Stomach (tissue), 9 donors: ENCODE results near the gene SENP2. TPM values are rescaled to one million over a fixed set of nuclear protein-coding genes. Genes with fewer than 3 reads are reported as not detected.
A peak's percentile ranks its signal among the peaks of the same experiment; 100 is the strongest.
"Not testable (repeated sequence)": the region's sequence is repeated elsewhere in the genome, so short reads cannot be mapped to it uniquely, and the experiment has no call there.

Experiments
- DNase-seq, 2 donors: peaks; one replicate each; pipeline versions ENCODE4 v3.0.0 to v3.0.0-alpha.2; 2013 to 2019
- H3K27ac ChIP-seq, 5 donors: fragments of 200-600 bp in 4 of 5; sonication (generic) in 4 of 5; one replicate each; pipeline ENCODE4 v1.5.1; 2013 to 2019; ENCODE audit warnings: mild to moderate bottlenecking in 1 of 5, moderate library complexity in 1 of 5
- H3K27me3 ChIP-seq, 3 donors: fragments of 200-600 bp; sonication (generic); one replicate each; pipeline ENCODE4 v1.5.1; 2017 to 2019; ENCODE audit warnings: mixed run types in 1 of 3
- H3K36me3 ChIP-seq, 4 donors: fragments of 200-600 bp; sonication (generic); 1 replicate in 3 of 4; 2 replicates in 1 of 4; pipeline ENCODE4 v1.5.1; 2016 to 2019
- H3K4me1 ChIP-seq, 4 donors: fragments of 200-600 bp; sonication (generic); one replicate each; pipeline ENCODE4 v1.5.1; 2016 to 2019
- H3K4me3 ChIP-seq, 4 donors: fragments of 200-600 bp; sonication (generic) in 3 of 4; one replicate each; pipeline ENCODE4 v1.5.1; 2016 to 2019; ENCODE audit warnings: mild to moderate bottlenecking in 1 of 4
- H3K9me3 ChIP-seq, 4 donors: fragments of 200-600 bp; sonication (generic); one replicate each; pipeline ENCODE4 v1.5.1; 2016 to 2019
- EP300 ChIP-seq: sonication (generic); formaldehyde crosslinking; IDR thresholded peaks from one replicate; pipeline ENCODE4 v1.6.1; 2017; ENCODE audit warnings: antibody characterized with exemption
- POLR2A ChIP-seq, 4 donors: fragments of 450-650 bp; IDR thresholded peaks; one replicate each; pipeline ENCODE4 v1.6.1; 2016; ENCODE audit warnings: antibody characterized with exemption in 4 of 4, control low read depth in 2 of 4, mild to moderate bottlenecking in 1 of 4, moderate library complexity in 1 of 4
- POLR2AphosphoS5 ChIP-seq, 3 donors: sonication (generic); formaldehyde crosslinking; IDR thresholded peaks; one replicate each; pipeline ENCODE4 v1.6.1; 2016; ENCODE audit warnings: antibody characterized with exemption in 3 of 3
- WGBS, 5 donors: extraction: QIAGEN DNeasy Blood & Tissue Kit in 3 of 5; methylation state at CpG; one replicate each; pipeline versions ENCODE4 v1.1.5 to v1.1.7; 2013 to 2018; 5-methylcytosine and 5-hydroxymethylcytosine counted together
- intact Hi-C: fragments of 100-400 bp; cut with DNase I; formaldehyde crosslinking; loops from one replicate; pipeline ENCODE4 v1.15.1; 2023; ENCODE audit warnings: low total_unique reads
- polyA plus RNA-seq, 3 donors: library from polyadenylated mRNA; stranded (reverse); fragments of 200-250 nt; gene quantifications; one replicate each; pipeline ENCODE4 v1.2.3, GENCODE V29; 2013
- total RNA-seq, 5 donors: library from RNA; depleted of rRNA; stranded (reverse); fragments of >200 nt; gene quantifications; one replicate each; pipeline versions ENCODE4 v1.1.0 to v1.2.3, GENCODE V29; 2014 to 2016
- TF ChIP-seq, protein P1 (sequence below), 7 experiments: fragments of 450-650 bp in 4 of 7; fragments of 200-600 bp in 3 of 7; sonication (generic) in 3 of 7; IDR thresholded peaks; one replicate each; pipeline ENCODE4 v1.5.1; 2016 to 2019; ENCODE audit warnings: antibody characterized with exemption in 7 of 7, control low read depth in 2 of 7, mild to moderate bottlenecking in 1 of 7
- donor health status: healthy with polysubstance abuse.
- donor health status: Bipolar disorder and iron deficiency.
- donor health status: healthy.

Gene SENP2
- total and polyA plus RNA-seq, 8 donors, result 2.3 to 146 (median 16.5) TPM

DNA sequence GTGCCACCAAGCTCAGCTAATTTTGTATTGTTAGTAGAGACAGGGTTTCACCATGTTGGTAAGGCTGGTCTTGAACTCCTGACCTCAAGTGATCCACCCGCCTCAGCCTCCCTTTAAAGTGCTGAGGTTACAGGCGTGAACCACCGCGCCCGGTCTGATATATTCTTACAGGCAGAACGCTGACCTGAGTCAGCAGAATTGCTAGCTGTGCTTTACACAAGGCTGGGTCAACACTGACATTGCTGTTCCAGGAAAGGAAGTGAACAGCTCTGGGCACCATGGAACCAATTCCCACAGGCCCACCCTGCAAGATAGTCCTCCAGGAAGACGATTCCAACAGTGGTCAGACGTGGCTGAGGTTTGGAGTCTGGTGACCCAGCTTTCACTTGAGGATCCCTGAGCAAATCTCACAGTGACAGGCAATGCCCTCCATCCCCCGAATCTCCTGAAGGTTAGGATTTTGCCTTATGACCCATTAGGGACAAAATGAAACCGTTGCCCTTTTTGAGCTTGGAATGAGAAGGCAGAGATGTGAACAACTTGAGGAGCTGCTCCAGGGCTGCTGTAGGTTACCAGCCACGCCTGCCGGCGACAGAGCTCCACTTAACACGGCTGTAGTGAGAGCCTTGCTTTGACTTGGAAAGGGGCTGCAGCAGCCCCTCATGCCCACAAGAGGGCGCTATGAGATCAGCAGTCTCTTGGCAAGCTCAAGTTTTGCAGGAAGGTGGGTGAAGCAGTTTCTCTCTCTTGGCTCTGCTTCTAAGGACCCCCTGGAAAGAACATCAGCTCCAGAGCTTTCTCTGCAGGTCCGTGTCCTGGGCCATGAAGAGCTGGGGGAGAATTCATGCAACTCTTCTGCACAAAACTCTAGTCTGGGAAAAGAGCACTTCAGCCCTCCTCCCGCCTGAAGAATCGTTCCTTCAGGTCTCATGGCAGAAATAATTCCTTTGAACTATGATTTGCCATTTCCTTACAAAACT is 74.1 kb downstream of the SENP2 start:
- Histone ChIP-seq H3K4me3 (peak overlapping the region in 1 of 4 donors; percentile 9), H3K27me3 (no peaks in the 10 kb centered on the region), H3K36me3 (peaks cover 0 to 30% (median 0%) of the 10 kb centered on the region in 4 donors), H3K4me1 (peaks cover 0 to 46% (median 18%) of the 10 kb centered on the region in 4 donors), H3K27ac (peak overlapping the region in 4 of 5 donors; percentile 2 to 80 (median 46)), H3K9me3 (no peaks in the 10 kb centered on the region)
- WGBS, 5 donors, result 30 to 41% (median 40%) methylated on average over 13 to 18 of the region's 18 CpGs
- DNase-seq, result peak; percentile 82 to 91
- intact Hi-C loops, result no loop called here
- TF ChIP-seq EP300 (no peak), POLR2A (IDR thresholded peaks at IDR 0.05) (no peak), POLR2AphosphoS5 (IDR thresholded peaks at IDR 0.05) (peak in 1 of 3 donors; percentile 51)
- TF ChIP-seq, protein P1, sequence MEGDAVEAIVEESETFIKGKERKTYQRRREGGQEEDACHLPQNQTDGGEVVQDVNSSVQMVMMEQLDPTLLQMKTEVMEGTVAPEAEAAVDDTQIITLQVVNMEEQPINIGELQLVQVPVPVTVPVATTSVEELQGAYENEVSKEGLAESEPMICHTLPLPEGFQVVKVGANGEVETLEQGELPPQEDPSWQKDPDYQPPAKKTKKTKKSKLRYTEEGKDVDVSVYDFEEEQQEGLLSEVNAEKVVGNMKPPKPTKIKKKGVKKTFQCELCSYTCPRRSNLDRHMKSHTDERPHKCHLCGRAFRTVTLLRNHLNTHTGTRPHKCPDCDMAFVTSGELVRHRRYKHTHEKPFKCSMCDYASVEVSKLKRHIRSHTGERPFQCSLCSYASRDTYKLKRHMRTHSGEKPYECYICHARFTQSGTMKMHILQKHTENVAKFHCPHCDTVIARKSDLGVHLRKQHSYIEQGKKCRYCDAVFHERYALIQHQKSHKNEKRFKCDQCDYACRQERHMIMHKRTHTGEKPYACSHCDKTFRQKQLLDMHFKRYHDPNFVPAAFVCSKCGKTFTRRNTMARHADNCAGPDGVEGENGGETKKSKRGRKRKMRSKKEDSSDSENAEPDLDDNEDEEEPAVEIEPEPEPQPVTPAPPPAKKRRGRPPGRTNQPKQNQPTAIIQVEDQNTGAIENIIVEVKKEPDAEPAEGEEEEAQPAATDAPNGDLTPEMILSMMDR (IDR thresholded peaks at IDR 0.05), result peak in 5 of 7 experiments; percentile 79 to 97 (median 93)

DNA sequence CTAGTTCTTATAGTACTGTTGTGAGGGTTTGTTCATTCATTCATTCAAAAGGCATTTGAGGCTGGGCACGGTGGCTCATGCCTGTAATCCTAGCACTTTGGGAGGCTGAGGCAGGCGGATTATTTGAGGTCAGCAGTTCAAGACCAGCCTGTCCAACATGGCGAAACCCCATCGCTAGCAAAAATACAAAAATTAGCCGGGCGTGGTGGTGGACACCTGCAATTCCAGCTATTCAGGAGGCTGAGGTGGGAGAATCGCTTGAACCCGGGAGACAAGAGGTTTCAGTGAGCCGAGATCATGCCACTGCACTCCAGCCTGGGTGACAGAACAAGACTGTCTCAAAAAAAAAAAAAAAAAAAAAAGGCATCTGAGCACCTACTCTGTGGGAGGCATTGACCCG is 75.2 kb downstream of the SENP2 start:
- WGBS, 5 donors, result 88 to 93% (median 92%) methylated on average over 10 of the region's 10 CpGs
- H3K27ac ChIP-seq, H3K9me3 ChIP-seq, H3K27me3 ChIP-seq, intact Hi-C loops, DNase-seq, H3K4me3 ChIP-seq: not testable (repeated sequence)
- H3K36me3 ChIP-seq, result peaks cover 0 to 22% (median 0%) of the 10 kb centered on the region in 4 donors
- peaks cover 0 to 39% (median 15%) of the 10 kb centered on the region in 4 donors for H3K4me1 ChIP-seq

DNA sequence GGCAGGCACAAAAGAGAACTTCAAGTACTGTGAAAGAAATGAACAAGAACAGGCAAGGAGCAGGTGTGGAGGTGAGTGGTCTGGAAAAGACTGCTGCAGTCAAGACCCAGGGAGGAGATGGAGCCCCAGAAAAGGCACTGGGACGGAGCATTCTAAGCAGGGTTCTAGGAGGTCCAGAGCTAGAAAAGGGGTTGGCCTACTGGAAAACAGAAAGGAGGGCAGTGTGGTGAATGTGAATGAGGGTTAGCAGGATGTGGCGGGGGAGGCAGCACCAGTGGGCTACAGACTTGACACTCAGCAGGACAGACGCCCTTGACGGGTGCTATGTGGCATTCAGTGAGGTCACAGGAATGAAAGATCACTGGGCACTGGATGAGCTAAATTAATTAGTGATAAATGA is 75.7 kb downstream of the SENP2 start:
- 82 to 91% (median 88%) methylated on average over 4 of the region's 4 CpGs for WGBS, 5 donors
- Histone ChIP-seq H3K27ac (no peak overlapping the region), H3K9me3 (no peaks in the 10 kb centered on the region), H3K36me3 (peaks cover 0 to 18% (median 0%) of the 10 kb centered on the region in 4 donors), H3K4me1 (peaks cover 0 to 35% (median 15%) of the 10 kb centered on the region in 4 donors), H3K27me3 (no peaks in the 10 kb centered on the region), H3K4me3 (no peak overlapping the region)
- intact Hi-C loops, result no loop called here
- DNase-seq, result no peak
- TF ChIP-seq EP300 (no peak), POLR2AphosphoS5 (IDR thresholded peaks at IDR 0.05) (no peak), POLR2A (IDR thresholded peaks at IDR 0.05) (no peak)
- TF ChIP-seq, protein P1 (IDR thresholded peaks at IDR 0.05), result no peak

DNA sequence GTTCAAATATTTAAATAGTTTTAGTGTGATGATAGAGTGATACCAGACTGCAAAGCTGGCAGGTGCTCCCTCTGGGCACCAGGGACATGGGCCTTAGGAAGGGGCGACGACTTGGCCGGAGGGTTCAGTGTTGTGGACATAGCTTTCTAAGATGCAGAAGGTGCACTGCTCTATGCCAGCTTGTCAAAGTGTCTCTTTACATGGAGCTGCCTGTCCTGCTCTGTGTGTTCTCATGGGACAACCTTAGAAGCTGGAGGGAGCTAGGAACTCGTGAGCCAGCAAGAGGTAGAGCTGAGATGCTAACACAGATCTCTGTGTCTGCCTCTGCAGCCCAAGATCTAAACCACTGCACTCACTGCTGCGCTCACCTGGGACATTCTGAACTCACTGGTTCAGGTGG is 77.8 kb downstream of the SENP2 start:
- no peak overlapping the region for H3K4me3 ChIP-seq
- WGBS, 5 donors, result 90 to 96% (median 92%) methylated on average over 5 of the region's 5 CpGs
- no peaks in the 10 kb centered on the region for H3K36me3 ChIP-seq

More for the DNA sequence above, 77.8 kb downstream of the SENP2 start:
- DNase-seq, result no peak
- H3K9me3 ChIP-seq, result no peaks in the 10 kb centered on the region
- H3K4me1 ChIP-seq, result peaks cover 0 to 18% (median 14%) of the 10 kb centered on the region in 4 donors
- no peaks in the 10 kb centered on the region for H3K27me3 ChIP-seq
- intact Hi-C loops, result no loop called here
- H3K27ac ChIP-seq, result no peak overlapping the region
- TF ChIP-seq, protein P1 (IDR thresholded peaks at IDR 0.05), result no peak
- TF ChIP-seq POLR2AphosphoS5 (IDR thresholded peaks at IDR 0.05), result no peak
- no peak for TF ChIP-seq EP300
- no peak for TF ChIP-seq POLR2A (IDR thresholded peaks at IDR 0.05)
